Spleen (tissue), 11 donors: ENCODE measurements around the gene CALN1. TPM values are rescaled to one million over a fixed set of nuclear protein-coding genes. Genes with fewer than 3 reads are reported as not detected.

ENCODE experiments used
- DNase-seq: peaks from one replicate; pipeline ENCODE4 v3.0.0-alpha.2; 2020
- H3K27ac ChIP-seq, 8 donors: fragments of 200-600 bp; sonication (generic) in 7 of 8; 1 replicate in 4 of 8; 2 replicates in 4 of 8; pipeline versions ENCODE4 v1.5.0 to v1.8.0; 2016 to 2021; ENCODE audit warnings: inconsistent platforms in 4 of 8, mild to moderate bottlenecking in 4 of 8, moderate library complexity in 1 of 8
- H3K27me3 ChIP-seq, 7 donors: fragments of 200-600 bp; sonication (generic) in 6 of 7; replicated peaks in 1 of 7; 1 replicate in 4 of 7; 2 replicates in 3 of 7; pipeline versions ENCODE4 v1.5.0 to v1.8.0; 2016 to 2021; ENCODE audit warnings: inconsistent platforms in 3 of 7, mild to moderate bottlenecking in 1 of 7
- H3K36me3 ChIP-seq, 6 donors: fragments of 200-600 bp; sonication (generic) in 5 of 6; 1 replicate in 4 of 6; 2 replicates in 2 of 6; pipeline versions ENCODE4 v1.5.0 to v1.8.0; 2016 to 2021; ENCODE audit warnings: inconsistent platforms in 2 of 6
- H3K4me1 ChIP-seq, 6 donors: fragments of 200-600 bp; sonication (generic) in 5 of 6; 1 replicate in 3 of 6; 2 replicates in 3 of 6; pipeline versions ENCODE4 v1.5.0 to v1.8.0; 2016 to 2021; ENCODE audit warnings: inconsistent platforms in 3 of 6
- H3K4me3 ChIP-seq, 8 donors: fragments of 200-600 bp; sonication (generic) in 7 of 8; 1 replicate in 4 of 8; 2 replicates in 4 of 8; pipeline versions ENCODE4 v1.5.0 to v1.8.0; 2016 to 2021; ENCODE audit warnings: inconsistent platforms in 4 of 8, mild to moderate bottlenecking in 4 of 8, moderate library complexity in 2 of 8
- H3K9me3 ChIP-seq, 8 donors: fragments of 200-600 bp; sonication (generic) in 7 of 8; 1 replicate in 4 of 8; 2 replicates in 4 of 8; pipeline versions ENCODE4 v1.5.0 to v1.8.0; 2016 to 2021; ENCODE audit warnings: inconsistent platforms in 4 of 8
- POLR2A ChIP-seq, 3 donors: fragments of 450-650 bp; IDR thresholded peaks; one replicate each; pipeline ENCODE4 v1.5.1; 2017; ENCODE audit warnings: antibody characterized with exemption in 3 of 3, mild to moderate bottlenecking in 1 of 3
- POLR2AphosphoS5 ChIP-seq, 3 donors: sonication (generic); formaldehyde crosslinking; IDR thresholded peaks; one replicate each; pipeline ENCODE4 v1.5.1; 2017; ENCODE audit warnings: antibody characterized with exemption in 3 of 3
- WGBS, 5 donors: extraction: QIAGEN DNeasy Blood & Tissue Kit in 3 of 5; methylation state at CpG; one replicate each; pipeline versions ENCODE4 v1.1.5 to v1.1.7; 2013 to 2018; 5-methylcytosine and 5-hydroxymethylcytosine counted together
- intact Hi-C: fragments of 100-400 bp; cut with DNase I; formaldehyde crosslinking; loops from one replicate; pipeline ENCODE4 v1.15.0; 2023; ENCODE audit warnings: low total_unique reads
- polyA plus RNA-seq, 3 donors: library from polyadenylated mRNA; stranded (reverse); fragments of 200-250 nt; gene quantifications; one replicate each; pipeline ENCODE4 v1.2.1, GENCODE V29; 2013
- total RNA-seq, 7 donors: library from RNA; depleted of rRNA in 3 of 7; stranded (reverse); fragments of >200 nt in 3 of 7; fragmentation: NEBNext Ultra II Directional in 4 of 7; extraction: Animal tissue kit (Norgen Biotek cat#: 25700) in 4 of 7; gene quantifications; one replicate each; pipeline versions ENCODE4 v1.1.0 to v1.2.1, GENCODE V29; 2016 to 2021
- TF ChIP-seq, protein P1 (sequence below), 11 experiments: fragments of 200-600 bp in 7 of 11; fragments of 450-650 bp in 4 of 11; sonication (generic) in 4 of 11; IDR thresholded peaks in 8 of 11; conservative IDR thresholded peaks in 3 of 11; 1 replicate in 7 of 11; 2 replicates in 4 of 11; pipeline versions ENCODE4 v1.4.0 to v1.8.0; 2016 to 2021; ENCODE audit warnings: antibody characterized with exemption in 11 of 11, inconsistent platforms in 4 of 11, mild to moderate bottlenecking in 1 of 11
- donor health status: healthy with polysubstance abuse.
- donor health status: DM: no; HTN: no; CAD: no; lungs with moderate emphysema.
- donor health status: DM: no; HTN: no; CAD: no.
- donor health status: Bipolar disorder and iron deficiency.
- donor health status: healthy.
- donor health status: DM: no; HTN: no; CAD: no.
- donor health status: DM: yes; HTN: yes; CAD: no.

The CALN1 gene
- total and polyA plus RNA-seq, 10 donors, result under 0.01 to 0.19 (median 0.03) TPM; not detected in 7

DNA sequence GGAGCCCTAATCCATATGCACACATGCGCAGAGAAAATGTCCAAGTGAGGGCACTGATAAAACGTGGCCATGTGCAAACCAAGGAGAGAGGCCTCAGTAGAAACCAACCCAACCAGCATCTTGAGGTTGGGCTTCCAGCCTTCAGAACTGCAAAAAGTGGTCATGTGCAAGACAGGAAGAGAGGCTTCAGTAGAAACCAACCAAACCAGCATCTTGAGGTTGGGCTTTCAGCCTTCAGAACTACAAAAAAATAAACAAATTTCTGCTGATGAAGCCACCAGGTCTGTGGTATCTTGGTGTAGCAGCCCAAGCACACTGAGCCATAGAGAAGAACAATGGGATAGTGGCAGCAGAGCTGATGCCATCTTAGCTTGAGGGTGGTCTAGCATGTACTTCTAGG, 371.5 kb downstream of the CALN1 start:
- intact Hi-C loops, result no loop called here
- no peaks in the 10 kb centered on the region for H3K36me3 ChIP-seq
- H3K27ac ChIP-seq, result no peak overlapping the region
- peaks cover 0 to 46% (median 21%) of the 10 kb centered on the region in 8 donors for H3K9me3 ChIP-seq
- WGBS, 5 donors, result 73 to 81% (median 79%) methylated on average over 2 of the region's 2 CpGs
- H3K4me1 ChIP-seq, result no peaks in the 10 kb centered on the region
- TF ChIP-seq, protein P1, sequence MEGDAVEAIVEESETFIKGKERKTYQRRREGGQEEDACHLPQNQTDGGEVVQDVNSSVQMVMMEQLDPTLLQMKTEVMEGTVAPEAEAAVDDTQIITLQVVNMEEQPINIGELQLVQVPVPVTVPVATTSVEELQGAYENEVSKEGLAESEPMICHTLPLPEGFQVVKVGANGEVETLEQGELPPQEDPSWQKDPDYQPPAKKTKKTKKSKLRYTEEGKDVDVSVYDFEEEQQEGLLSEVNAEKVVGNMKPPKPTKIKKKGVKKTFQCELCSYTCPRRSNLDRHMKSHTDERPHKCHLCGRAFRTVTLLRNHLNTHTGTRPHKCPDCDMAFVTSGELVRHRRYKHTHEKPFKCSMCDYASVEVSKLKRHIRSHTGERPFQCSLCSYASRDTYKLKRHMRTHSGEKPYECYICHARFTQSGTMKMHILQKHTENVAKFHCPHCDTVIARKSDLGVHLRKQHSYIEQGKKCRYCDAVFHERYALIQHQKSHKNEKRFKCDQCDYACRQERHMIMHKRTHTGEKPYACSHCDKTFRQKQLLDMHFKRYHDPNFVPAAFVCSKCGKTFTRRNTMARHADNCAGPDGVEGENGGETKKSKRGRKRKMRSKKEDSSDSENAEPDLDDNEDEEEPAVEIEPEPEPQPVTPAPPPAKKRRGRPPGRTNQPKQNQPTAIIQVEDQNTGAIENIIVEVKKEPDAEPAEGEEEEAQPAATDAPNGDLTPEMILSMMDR (IDR thresholded peaks at IDR 0.05 in 8 of 11, conservative IDR thresholded peaks at IDR 0.05 in 3 of 11), result no peak
- TF ChIP-seq POLR2AphosphoS5 (IDR thresholded peaks at IDR 0.05), result no peak
- no peak for TF ChIP-seq POLR2A (IDR thresholded peaks at IDR 0.05)
- no peak for DNase-seq
- H3K4me3 ChIP-seq, result no peak overlapping the region
- H3K27me3 ChIP-seq, result no peaks in the 10 kb centered on the region

DNA sequence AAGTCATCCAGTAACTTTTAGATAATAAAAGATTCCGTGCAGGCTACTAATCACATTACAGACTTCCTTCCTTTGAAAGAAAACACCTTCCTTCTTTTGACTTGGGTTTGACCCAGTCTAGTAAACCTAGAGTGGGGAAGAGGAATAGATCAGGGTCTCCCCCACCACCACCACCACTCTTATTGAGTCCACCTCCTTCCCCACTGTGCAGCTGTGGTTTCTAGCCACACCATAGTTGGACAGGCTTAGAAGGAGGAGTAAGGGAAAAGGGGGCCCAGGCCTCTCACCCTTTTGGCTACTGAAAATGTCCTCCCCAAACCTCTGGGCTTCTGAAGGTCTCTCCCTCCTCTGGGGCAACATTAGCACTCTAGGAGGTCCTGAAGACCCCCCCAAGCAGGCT, 372.7 kb downstream of the CALN1 start:
- Histone ChIP-seq H3K9me3 (peaks cover 0 to 52% (median 24%) of the 10 kb centered on the region in 8 donors), H3K36me3 (no peaks in the 10 kb centered on the region), H3K4me1 (no peaks in the 10 kb centered on the region), H3K27me3 (no peaks in the 10 kb centered on the region), H3K4me3 (no peak overlapping the region), H3K27ac (no peak overlapping the region)
- TF ChIP-seq POLR2A (IDR thresholded peaks at IDR 0.05), result no peak
- TF ChIP-seq, protein P1 (IDR thresholded peaks at IDR 0.05 in 8 of 11, conservative IDR thresholded peaks at IDR 0.05 in 3 of 11), result no peak
- TF ChIP-seq POLR2AphosphoS5 (IDR thresholded peaks at IDR 0.05), result no peak
- no peak for DNase-seq
- WGBS, 5 donors, result 21 to 38% (median 28%) methylated on average over 1 of the region's 1 CpG
- intact Hi-C loops, result no loop called here

DNA sequence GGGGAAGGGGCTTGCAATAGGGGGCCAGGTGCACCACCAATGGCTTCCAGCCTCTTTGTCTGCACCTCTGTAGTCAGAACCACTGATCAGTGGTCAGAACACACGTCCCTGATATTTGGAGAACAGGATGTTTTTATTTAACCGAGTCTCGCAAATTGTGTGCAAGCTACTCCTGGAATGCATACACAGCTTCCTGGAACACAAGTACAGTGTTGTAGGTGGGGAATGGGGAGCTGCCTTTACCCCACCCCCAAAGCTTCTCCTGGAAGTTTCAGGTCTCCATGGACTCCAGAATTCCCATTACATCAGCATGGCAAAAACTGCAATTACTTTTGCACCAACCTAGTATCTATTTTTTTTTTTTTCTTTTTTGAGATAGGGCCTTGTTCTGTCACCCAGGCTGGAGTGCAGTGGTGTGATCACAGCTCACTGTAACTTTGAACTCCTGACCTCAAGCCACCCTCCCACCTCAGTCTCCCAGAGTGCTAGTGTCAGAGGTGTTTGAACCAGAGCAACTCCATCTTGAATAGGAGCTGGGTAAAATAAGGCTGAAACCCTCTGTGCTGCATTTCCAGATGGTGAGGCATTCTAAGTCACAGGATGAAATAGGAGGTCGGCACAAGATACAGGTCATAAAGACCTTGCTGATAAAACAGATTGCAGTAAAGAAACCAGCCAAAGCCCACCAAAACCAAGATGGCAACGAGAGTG, 374.0 kb downstream of the CALN1 start:
- peak overlapping the region in 3 of 8 donors; percentile 43 to 69 (median 51) for H3K27ac ChIP-seq
- no peak overlapping the region for H3K4me3 ChIP-seq
- TF ChIP-seq POLR2A (IDR thresholded peaks at IDR 0.05) (no peak), POLR2AphosphoS5 (IDR thresholded peaks at IDR 0.05) (no peak)
- TF ChIP-seq, protein P1 (IDR thresholded peaks at IDR 0.05 in 8 of 11, conservative IDR thresholded peaks at IDR 0.05 in 3 of 11), result no peak
- DNase-seq, result no peak
- H3K4me1 ChIP-seq, result no peaks in the 10 kb centered on the region
- 65 to 76% (median 69%) methylated on average over 5 of the region's 5 CpGs for WGBS, 5 donors
- intact Hi-C loops, result no loop called here
- H3K9me3 ChIP-seq, result peaks cover 0 to 58% (median 24%) of the 10 kb centered on the region in 8 donors
- no peaks in the 10 kb centered on the region for H3K27me3 ChIP-seq
- no peaks in the 10 kb centered on the region for H3K36me3 ChIP-seq

DNA sequence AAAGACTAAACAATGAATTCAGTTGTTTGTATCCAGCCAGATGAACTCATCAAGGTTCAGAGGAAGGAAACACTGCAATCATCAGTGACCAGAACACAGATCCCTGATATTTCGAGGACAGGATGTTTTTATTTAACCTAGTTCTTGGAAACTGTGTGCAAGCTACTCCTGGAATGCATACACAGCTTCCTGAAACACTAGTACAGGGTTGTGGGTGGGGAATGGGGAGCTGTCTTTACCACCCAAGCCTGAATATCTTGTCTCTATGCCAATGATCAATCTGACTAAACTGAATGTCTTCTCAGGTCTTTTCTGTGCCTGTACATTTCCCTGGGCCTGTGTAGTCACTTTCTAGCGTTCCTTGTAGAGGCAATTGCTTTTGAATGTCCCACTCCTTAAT, 374.6 kb downstream of the CALN1 start:
- Histone ChIP-seq H3K4me3 (no peak overlapping the region), H3K9me3 (peaks cover 0 to 58% (median 24%) of the 10 kb centered on the region in 8 donors), H3K27ac (peak overlapping the region in 3 of 8 donors; percentile 43 to 69 (median 51)), H3K36me3 (no peaks in the 10 kb centered on the region), H3K27me3 (no peaks in the 10 kb centered on the region), H3K4me1 (no peaks in the 10 kb centered on the region)
- no peak for DNase-seq
- 41 to 70% (median 49%) methylated on average over 2 of the region's 2 CpGs for WGBS, 5 donors
- TF ChIP-seq POLR2AphosphoS5 (IDR thresholded peaks at IDR 0.05) (no peak), POLR2A (IDR thresholded peaks at IDR 0.05) (no peak)
- TF ChIP-seq, protein P1 (IDR thresholded peaks at IDR 0.05 in 8 of 11, conservative IDR thresholded peaks at IDR 0.05 in 3 of 11), result no peak
- intact Hi-C loops, result no loop called here
